Activated gamma-delta T cell (primary cell): ENCODE measurements around the gene PPIF.

Experiments used
- DNase-seq: peaks from one replicate; lab custom pipeline; 2025; lab: John Stamatoyannopoulos, UW
- total RNA-seq, 2 donors: gene quantifications; one replicate each; lab custom pipeline; 2026; lab: John Stamatoyannopoulos, UW

Gene PPIF
- total RNA-seq: 30.1 to 62.7 reads per million in 2 donors

DNA sequence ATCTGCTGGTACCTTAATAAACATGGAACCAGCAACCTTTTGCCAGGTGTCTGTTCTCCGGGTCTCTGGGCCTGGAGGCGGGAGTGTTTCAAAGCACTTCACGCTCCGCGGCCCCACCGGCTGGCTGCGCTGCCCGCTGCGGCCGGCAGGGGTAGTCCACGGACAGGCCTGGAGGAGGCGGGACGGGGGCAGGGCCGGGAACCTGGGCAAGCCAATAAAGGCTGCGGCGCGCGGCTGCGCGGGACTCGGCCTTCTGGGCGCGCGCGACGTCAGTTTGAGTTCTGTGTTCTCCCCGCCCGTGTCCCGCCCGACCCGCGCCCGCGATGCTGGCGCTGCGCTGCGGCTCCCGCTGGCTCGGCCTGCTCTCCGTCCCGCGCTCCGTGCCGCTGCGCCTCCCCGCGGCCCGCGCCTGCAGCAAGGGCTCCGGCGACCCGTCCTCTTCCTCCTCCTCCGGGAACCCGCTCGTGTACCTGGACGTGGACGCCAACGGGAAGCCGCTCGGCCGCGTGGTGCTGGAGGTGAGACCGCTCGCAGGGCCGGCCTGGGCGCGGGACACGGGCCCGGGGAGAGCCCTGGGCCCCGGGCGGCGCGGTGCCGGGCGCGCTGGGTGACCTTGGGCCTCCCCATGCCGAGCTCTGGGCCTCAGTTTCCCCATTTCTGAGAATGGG is at the start of gene PPIF:
PPIF (plus strand) TSS at position 244 of the 668 bp plus-strand sequence; CDS start at position 324, 80 bp downstream.
- peak; percentile 95 for DNase-seq

DNA sequence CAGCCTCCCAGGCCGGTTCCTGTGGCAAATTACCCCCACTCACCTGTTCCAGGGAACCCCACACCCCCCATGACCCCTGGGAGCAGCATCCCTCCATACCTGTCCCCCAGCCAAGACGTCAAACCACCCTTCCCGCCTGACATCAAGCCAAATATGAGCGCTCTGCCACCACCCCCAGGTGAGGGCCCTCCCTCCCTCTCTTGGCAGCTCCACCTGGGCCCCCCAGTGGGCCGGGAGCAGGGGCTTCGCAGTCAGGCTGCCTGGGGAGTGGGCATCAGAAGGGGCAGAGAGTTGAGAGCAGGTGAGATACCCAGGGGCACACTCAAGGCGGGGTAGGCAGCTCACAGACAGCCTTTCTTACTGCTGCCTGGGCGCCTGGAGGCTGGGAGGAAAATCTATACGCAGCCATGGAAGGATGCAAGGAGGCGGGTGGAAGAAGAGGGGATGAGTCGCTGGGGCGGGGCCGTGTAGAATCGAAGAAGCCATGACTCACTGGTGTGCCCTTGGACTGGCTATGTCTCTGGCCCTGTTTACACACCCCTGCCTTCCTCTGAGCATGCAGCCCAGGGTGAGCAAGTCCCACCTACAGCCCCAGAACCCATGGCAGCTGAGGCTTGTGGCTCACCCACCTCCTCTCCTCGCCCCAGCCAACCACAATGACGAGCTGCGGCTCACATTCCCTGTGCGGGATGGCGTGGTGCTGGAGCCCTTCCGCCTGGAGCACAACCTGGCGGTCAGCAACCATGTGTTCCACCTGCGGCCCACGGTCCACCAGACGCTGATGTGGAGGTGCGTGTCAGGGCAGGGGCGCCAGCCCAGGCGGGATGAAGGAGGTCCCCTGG is 48.6 kb upstream of the PPIF start:
- DNase-seq: no peak

DNA sequence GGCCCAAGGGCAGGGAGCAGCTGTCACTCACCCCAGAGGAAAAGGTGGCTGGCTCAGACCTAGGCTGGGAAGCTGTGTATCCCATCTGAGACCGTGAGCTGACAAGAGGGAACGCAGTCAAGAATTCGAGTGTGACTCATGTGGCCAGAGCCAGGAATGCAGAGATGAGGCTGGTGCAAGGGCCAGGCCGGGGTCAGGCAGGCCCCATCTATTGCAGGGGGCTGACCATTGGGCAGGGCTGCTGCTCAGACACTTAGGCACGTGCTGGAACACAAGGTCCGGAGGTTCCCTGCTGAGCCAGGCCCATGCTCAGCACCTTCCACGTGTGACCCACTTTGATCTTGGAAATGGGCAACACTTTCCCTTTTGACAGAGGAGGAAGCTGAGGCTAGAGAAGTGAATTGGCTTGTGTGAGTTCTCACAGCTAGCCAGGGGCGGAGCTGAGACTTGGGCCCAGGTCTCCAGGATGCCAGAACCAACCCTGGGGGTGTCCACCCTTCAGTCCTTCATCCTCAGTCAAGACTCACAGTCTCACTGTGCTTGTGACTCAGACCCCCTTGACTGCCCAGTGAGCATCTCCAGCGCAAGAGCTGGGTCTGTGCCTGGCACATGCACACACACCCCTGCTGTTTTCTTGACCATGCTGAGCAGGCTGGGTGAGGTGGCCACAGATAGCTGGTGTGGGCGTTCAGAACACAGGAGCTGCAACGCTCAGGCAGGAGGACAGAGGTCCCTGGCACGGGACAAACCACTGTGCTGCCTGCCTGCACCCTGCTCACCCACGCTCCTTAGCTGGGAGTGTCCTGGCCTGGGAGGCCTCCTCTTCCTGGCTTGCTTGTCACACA is 47.6 kb upstream of the PPIF start:
- DNase-seq: no peak

DNA sequence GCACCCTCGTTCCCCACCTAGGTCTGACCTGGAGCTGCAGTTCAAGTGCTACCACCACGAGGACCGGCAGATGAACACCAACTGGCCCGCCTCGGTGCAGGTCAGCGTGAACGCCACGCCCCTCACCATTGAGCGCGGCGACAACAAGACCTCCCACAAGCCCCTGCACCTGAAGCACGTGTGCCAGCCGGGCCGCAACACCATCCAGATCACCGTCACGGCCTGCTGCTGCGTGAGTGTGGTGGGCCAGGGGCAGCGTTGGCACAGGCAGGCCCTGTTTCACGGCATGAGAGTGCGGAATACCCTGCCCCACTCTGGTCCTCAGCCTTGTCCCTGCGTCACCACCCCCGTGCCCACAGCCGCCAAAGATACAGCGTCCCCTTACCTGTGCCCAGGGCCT is 46.6 kb upstream of the PPIF start:
- DNase-seq: no peak

DNA sequence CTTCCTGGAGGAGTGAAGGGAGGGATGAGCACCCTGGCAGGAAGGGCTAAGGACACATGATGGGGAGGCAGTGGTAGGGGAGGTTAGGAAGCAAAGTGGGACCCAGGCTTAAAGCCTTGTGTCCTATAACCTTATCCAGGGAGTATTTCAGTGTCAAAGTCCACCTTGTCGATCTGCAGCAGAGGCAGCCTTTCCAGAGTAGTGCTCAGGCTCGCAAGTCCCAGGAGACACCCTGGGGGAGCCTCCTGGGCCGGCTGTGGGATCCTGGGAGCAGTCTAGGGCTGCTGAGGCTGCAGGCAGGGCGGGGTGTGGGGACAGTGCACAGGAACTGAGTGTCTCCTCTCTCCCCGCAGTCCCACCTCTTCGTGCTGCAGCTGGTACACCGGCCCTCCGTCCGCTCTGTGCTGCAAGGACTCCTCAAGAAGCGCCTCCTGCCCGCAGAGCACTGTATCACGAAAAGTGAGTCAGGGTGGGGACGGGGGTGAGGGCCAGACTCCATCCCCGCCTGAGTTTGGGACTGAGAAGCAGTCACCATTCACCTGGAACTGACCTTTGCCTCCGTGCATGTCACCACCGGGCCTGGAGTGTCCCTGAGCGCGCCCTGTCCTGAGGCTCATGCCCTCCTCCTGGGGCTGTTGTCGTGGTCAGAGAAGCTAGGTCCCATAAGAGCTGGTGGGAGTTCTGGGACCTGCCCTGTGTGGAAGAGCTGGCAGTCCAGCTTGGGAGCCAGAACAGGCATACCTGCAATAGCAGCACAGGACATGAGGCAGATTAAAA is 45.3 kb upstream of the PPIF start:
- DNase-seq: no peak

DNA sequence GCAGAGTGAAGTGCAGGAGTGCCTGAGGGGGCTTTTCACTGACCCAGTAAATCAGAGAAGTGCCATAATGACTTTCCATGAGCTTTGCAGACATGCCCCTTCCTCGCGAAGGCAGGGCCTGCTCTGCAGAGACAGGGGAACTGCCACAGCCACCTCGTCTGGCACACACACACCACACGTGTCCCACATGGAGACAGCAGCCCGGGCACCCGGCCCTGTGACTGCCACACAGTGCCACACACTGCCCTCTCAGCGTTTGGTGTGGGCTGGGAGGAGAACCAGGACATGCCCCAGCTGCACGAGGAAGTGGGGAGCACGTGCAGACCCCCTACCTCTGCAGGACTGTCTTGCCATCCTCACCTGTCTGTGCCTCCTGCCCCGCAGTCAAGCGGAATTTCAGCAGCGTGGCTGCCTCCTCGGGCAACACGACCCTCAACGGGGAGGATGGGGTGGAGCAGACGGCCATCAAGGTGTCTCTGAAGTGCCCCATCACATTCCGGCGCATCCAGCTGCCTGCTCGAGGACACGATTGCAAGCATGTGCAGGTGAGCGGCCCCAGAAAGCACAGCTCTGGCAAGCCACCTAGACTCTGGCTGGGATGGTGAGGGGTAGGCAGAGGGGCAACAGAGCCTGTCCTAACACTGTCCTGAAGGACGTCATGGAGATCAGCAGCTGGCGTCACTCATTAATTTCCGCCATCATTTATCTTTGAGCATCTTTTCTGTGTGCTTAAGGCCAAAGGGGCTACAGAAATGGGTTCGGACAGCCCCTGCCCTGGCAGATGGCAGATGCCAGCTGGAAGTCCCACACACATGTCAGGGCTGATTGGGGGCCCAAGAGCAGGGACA is 43.4 kb upstream of the PPIF start:
- DNase-seq: no peak

DNA sequence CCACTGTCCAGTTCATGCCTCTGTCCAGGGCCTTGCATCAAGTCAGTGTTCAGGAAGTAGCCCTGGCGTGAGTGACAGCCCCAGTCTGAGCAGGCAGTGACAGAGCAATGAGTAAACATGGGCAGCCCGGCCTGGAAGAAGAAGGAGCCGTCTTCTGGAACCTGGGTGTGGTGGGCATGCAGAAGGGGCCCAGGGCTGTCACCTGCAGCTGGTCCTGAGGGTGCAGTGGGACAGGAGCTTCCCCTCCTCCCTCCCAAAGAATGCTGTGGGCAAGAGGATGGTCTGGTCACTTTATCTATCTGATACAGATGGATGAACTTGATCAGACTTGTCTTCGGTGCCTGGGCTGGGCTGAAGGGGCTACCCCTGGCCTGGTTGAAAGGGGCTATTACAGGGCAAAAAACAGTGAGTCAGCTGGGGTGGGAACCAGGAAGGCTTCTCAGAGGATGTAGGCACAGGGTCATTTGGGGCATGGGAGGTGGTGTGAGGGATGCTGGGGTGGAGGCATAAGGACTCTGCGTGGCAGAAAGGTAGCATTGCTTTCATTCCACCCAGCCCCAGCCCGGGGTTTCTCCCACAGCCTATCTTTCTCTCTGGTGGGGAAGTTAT is 42.7 kb upstream of the PPIF start:
- DNase-seq: no peak

DNA sequence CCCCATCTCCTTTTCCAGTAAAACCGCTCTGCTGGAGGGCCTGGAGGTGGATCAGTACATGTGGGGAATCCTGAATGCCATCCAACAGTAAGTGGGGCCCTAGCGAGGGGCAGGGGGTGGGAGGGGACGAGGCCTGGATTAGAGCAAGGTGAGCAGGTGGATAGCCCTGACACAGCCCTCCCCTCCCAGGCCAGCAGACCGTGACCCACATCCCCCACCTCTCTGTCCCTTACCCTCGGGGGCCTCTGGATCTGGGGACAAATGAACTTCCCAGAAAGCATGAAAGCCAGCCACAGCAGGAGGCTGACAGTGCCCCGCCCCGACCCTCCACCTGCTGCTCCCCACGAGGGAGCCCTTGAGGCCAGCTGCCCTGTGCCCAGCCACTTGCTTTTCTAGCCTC is 41.8 kb upstream of the PPIF start:
- DNase-seq: no peak

DNA sequence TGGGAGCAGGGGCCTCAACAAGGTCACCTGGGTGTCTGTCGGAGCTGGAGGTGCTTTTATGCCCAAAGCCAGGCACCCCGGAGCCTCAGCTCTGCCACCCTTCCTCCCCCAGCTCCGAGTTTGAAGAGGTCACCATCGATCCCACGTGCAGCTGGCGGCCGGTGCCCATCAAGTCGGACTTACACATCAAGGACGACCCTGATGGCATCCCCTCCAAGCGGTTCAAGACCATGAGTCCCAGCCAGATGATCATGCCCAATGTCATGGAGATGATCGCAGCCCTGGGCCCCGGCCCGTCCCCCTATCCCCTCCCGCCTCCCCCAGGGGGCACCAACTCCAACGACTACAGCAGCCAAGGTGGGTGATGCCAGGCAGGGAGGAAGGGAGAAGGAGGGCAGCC is 41.3 kb upstream of the PPIF start:
- no peak for DNase-seq

DNA sequence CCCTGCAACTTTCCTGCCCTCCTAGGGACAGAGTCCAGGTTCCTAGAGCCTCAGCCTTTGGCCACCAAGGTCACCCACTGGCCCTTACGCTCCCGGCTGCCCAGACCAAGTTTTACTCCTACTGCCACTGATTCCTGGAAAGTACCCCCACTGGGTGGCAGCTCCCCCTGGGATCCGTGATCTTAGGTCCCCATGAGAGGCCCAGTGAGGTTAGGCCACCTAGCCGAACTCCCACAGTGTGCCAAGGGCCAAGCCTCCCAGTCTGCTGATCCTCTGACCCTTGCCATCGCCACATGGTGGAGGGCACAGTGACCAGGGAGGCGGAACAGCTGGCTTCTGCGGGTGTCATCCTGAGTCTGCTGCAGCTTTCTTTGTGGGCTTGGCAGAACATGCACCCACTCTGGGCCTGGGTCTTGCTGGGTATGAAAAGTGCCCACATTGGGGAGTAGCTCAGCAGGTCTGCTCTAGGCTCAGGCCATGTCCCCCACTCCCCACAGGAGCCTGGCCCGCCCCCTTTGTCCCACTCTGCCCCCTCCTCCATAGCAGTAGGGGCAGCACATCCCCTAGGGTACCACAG is 40.5 kb upstream of the PPIF start:
- no peak for DNase-seq

DNA sequence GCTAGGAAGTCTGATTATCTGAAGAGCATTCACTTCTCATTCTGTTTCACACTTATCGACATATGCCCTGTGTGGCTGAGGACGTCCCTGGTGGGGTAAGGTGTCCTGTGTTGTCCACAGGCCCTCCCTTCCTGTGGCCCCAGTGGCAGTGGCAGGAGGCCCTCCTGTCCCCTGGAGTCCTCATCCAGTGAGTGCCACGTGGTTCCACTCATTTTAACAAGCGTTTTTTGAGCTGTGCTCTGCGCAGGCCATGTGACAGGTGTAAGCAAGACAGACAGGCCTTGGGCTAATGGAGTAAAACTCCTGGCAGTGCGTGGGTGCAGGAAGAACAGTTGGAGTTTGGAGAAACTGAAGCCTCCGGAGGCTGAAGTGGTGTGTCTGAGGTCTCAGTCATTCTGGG is 39.3 kb upstream of the PPIF start:
- no peak for DNase-seq

DNA sequence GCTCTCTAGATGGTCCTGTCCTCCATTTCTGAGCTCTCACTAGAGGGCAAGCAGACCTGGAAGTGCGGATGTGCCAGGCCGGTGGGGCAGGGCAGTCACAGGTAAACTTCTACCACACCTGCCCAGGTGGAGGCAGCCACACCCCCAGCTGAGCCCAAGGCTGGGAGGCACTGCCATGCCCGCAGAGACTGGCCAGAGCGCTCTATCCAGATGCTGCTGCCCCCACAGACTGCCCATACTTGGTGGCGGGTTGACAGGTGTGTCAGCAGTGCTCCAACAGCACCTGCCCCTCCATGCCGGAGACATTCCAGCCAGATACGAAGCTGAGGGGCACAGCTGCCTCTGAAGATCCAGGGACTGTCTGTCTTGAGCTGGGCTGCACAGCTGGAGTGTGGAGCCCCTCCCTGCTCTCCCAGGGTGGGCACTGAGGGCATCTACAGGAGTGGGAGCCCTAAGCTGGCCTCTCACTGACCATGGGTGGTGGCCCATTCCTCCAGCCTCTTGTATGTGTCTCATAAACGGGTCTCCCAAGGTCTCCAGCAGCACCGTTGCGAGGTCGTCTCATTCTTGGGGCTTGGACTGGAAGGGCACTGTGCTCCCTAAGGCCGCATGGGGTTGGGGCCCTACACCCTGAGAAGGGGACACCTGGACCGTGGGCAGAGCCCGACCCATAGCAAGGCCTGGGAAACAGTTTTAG is 38.2 kb upstream of the PPIF start:
- DNase-seq: no peak

DNA sequence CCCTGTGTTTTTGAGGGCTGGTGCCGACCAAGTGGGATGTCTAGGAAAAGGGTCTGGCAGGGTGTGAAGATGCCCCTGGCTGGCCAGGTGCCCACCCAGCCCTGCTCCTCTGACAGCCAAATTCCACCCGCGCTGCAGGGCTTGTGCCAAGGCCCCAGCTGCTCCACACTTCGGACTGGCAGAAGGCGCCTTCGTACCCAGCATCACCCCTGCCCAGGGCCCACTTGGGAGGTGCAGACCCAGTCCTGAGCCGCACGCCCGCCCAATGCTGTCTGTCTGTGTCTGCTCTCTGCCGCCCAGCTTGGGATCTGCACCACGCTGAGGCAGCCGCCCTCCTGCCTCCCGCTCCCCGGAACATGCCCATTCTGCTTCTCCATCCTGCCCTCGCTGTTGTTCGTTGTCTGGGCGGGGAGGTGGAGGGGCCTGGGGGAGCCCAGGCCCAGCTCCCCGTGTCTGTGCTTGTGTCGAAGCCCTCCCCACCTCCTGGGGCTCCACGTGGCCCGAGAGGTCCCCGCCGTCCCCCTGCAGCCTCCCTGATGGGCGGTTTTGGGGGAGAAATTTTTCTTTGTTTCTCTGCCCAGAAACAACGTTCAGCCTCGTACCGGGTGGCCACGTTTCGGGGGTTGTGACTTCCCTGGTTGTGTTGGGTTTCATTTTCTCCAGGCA is 36.9 kb upstream of the PPIF start:
- no peak for DNase-seq

DNA sequence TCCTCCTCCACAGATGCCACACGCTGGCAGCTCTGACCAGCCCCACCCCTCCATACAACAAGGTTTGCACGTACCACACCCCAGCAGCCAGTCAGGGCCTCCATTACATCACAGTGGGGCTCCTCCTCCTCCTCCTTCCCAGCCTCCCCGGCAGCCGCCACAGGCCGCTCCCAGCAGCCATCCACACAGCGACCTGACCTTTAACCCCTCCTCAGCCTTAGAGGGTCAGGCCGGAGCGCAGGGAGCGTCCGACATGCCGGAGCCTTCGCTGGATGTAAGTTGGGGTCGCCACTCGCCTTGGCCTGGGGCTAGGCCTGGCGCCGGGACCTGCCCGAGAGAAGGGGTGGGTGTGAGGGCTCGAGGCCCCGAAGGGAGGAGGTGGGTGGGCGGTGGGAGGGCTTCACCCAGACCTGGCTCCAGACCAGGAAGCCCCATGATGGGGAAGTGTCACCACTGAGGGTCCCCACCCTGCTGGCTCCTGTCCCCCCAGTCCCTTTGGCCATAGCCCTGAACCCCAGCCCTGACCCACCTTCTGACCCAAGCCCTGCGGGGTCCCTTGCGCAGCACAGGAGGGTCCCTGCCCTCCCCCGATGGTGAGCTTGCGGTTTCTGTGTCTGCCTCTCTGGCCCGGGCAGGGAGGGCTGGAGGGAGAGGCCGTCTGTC is 36.2 kb upstream of the PPIF start:
- DNase-seq: no peak

DNA sequence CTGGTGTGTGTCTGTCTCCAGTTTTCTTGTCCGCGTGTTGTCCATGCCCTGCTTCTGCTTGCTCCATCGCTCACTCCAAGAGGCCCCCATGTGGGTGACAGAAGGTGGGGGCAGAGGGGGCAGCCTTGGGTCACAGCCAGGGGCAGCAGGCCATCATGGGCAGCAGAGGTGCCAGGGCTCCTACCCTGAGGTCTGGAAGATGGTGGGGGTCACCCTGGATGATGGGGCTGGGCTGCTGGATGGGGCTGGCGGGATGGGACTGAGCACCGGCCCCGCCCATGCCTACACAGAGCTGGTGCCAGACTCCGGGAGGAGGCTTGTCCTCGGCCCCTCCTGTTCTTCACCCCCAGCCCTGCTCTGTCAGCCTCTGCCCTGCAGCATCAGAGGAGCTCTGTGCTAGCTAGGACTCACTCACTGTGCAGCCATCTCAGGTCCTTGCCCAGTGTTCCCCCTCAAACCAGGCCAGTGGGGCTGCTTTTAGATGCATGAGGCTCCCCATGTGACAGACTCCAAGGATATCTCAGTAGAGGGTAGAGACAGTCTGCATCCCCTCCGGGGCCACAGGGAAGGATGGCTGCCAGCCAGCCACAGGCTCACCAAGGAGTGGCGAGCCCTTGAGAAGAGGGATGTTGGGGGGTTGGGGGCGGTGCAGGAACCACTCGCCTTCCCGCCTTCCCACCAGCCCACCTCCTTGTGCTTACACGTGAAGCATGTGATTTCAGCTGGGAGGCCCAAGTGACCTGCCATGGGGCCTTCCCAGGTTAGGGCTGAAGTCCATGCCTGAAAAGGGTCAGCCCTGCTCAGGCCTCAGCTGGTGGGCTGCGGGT is 35.5 kb upstream of the PPIF start:
- DNase-seq: no peak

DNA sequence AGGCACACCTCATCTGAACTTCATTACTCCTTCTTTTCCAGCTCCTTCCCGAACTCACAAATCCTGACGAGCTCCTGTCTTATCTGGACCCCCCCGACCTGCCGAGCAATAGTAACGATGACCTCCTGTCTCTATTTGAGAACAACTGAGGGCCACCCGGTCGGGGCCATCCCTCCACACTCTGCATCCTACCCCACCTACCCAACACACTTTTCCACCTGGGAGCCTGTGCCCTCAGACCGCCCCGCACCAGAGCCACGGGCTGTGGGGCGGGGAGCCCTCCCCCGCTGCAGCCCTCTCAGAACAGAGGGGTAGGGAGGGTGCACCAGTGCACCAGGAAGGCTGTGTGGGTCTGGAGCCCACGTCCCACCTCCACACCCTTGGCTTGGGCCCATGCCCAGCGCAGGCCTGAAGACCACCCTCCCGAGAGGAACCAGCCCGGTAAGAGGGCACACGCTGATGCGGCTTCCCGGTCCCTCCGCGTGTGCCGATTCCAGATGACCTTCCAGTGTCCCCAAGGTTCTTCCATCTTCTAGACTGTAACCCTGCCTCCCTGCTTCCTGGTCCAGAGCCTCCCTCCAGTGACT is 34.6 kb upstream of the PPIF start:
- DNase-seq: no peak

DNA sequence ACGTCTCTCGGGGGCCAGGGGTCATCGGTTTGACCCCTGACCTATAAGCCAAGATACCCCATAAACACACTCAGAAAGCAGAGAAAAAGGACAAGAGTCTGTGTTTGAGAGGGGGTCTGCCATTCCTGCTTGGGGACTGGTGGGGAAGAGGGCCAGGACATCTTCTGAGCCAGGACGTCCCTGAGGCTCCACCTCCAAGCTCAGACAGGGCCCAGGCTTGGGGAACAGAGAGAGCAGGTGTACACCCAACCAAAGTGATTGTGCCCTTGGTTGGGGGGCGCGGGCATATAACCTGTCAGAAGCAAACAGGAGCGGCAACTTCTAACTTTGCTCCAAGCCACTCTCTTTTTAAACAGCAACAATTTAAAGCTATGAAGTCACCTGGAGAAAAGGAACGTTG is 33.9 kb upstream of the PPIF start:
- no peak for DNase-seq
